IPS-18a (cell line): Measurements from ENCODE around the gene DNAH12.

Experiments used
- H3K27ac ChIP-seq: one replicate; pipeline ENCODE4 v1.5.1; 2013; ENCODE audit warnings: low read length
- H3K27me3 ChIP-seq: one replicate; pipeline ENCODE4 v1.6.1; 2013; ENCODE audit warnings: mild to moderate bottlenecking, low read length; ENCODE audit not compliant: control insufficient read depth, insufficient read depth
- H3K36me3 ChIP-seq: one replicate; pipeline ENCODE4 v1.6.1; 2013; ENCODE audit warnings: low read depth, low read length; ENCODE audit not compliant: control insufficient read depth
- H3K4me1 ChIP-seq: one replicate; pipeline ENCODE4 v1.6.1; 2013; ENCODE audit warnings: low read depth, low read length; ENCODE audit not compliant: control insufficient read depth
- H3K4me3 ChIP-seq: one replicate; pipeline ENCODE4 v1.5.1; 2013; ENCODE audit warnings: low read length
- H3K9ac ChIP-seq: one replicate; pipeline ENCODE4 v1.6.1; 2013; ENCODE audit warnings: mild to moderate bottlenecking, low read length, moderate library complexity
- H3K9me3 ChIP-seq: one replicate; pipeline ENCODE4 v1.6.1; 2013; ENCODE audit warnings: low read depth, low read length; ENCODE audit not compliant: control insufficient read depth

Gene DNAH12

DNA sequence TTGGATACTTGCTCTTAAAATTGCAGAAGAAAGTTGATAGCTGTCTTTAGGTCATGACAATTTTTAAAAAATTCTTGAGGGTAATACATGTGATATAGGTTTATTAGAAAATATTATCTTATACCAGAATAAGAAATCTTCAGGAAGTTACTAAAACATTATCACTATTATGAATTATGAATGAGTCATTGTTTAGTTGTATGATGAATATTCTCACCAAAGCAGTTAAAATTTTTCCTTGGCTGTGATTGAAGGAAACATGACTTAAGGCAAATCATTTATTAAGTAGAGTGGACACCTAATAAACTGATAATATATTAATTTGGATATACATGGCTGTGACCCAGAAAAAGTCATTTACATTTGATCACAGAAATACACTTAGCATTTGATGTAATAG lies 286.5 kb downstream of the DNAH12 start:
- Histone ChIP-seq H3K9ac (no peak overlapping the region), H3K9me3 (no peaks in the 10 kb centered on the region), H3K27me3 (no peaks in the 10 kb centered on the region), H3K27ac (no peak overlapping the region), H3K36me3 (peaks cover 44% of the 10 kb centered on the region), H3K4me3 (no peak overlapping the region), H3K4me1 (no peaks in the 10 kb centered on the region)

DNA sequence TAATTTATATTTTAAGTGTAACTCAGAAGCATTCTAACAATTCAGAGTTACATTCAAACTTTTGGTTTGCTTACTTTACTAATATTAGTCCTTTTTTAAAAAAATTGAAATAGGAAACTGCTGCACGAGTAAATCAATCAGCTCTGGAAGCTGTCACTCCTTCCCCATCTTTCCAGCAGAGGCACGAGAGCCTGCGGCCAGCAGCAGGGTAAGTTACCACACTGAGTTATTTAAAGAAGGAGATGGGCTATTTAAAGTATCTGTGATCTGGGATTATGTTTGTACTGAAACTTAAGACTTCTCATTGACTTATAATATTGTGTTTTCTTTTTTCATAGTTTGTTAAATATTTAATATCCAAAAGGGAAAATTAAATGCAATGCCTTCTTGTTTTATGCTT lies 287.3 kb downstream of the DNAH12 start:
- no peak overlapping the region for H3K4me3 ChIP-seq
- no peak overlapping the region for H3K9ac ChIP-seq
- H3K36me3 ChIP-seq: peaks cover 48% of the 10 kb centered on the region
- H3K27me3 ChIP-seq: no peaks in the 10 kb centered on the region
- H3K27ac ChIP-seq: no peak overlapping the region
- H3K4me1 ChIP-seq: no peaks in the 10 kb centered on the region
- no peaks in the 10 kb centered on the region for H3K9me3 ChIP-seq

DNA sequence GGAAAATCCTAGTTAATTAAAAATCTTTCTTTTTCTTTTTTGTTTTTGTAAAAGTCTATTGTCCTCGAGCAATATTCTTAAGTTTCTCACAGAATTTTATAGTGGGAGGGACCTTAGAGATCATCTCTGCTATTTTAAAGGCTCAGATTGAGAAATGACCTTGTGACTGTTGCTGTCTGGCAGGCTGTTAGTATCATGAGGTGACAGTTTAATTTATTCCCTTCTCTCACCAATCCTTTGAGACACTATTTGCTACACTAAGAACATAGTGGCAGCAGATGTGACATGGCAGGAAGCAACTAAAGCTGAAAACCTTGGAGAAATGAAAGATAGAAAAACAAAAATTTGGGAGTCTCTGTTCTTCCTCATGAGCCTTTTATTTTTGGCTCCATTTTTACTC lies 291.7 kb downstream of the DNAH12 start:
- Histone ChIP-seq H3K4me1 (no peaks in the 10 kb centered on the region), H3K27ac (no peak overlapping the region), H3K27me3 (no peaks in the 10 kb centered on the region), H3K4me3 (no peak overlapping the region), H3K9ac (no peak overlapping the region), H3K9me3 (no peaks in the 10 kb centered on the region), H3K36me3 (peaks cover 22% of the 10 kb centered on the region)

DNA sequence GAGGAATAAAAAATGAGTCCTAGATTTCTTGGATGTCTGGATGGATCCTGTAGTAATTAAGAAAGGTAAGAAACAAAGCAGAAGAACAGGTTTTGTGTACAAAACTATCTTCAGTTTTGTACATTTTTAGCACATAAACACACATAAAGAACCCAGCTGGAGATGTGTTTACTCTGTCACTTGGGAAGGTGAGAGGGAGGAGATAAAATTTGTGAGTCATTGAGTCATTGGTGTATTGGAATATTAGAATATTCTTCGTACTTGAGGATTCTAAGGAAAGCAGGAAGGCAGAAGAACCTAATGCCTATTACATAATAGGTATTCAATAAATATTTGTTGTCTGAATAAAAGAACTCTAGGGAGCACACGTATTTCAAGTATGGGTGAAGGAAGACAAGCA lies 299.2 kb downstream of the DNAH12 start:
- Histone ChIP-seq H3K27me3 (no peaks in the 10 kb centered on the region), H3K9ac (no peak overlapping the region), H3K27ac (no peak overlapping the region), H3K4me1 (no peaks in the 10 kb centered on the region), H3K36me3 (peaks cover 35% of the 10 kb centered on the region), H3K4me3 (no peak overlapping the region), H3K9me3 (no peaks in the 10 kb centered on the region)
